Measurements from ENCODE around the gene ST3GAL2.
A peak's percentile ranks its signal among the peaks of the same experiment; 100 is the strongest.

The ST3GAL2 gene

DNA sequence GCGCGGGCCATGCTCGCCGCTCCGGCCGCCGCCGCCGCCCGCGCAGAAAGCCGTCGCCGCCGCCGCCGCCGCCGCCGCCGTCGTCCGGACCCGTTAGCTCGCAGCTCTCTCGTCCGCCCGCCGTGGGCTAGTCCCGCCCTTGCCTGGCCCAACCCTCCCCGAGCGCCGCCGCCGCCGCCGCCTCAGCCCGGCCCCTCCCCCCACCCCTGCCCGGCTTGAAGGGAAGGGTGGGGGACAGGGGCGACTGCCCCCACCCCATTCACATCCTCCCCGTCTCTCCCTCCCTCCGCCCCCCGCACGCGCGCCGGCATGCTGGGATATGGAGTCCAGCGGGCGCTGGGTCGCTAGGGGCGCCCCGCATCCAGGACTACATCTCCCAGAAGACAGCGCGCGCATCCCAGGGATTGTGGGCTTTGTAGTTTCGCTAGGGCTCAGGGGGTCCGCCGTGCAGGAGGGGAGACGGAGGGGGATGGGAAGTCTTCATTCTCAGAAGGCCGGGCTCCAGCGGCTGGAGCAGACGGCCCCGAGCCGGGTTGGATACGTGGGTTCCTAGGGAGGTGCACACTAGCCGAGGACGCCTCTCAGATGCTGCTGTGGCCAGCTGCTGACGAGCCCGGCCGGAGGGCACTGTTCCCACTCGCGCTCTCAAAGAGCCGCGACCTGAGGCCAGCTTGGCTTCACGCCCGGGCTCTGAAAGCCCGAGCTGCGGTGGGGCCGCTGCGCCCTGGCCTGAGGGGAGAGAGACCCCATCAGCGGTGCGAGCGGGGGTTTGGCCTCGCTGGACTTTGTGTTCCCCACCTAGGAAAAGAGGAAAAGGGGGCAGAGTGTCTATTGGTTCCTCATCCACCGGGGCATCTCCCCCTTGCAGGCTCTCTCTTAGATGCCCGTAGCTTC lies at the start of gene ST3GAL2:
Gene ST3GAL2 (minus strand): TSS at position 132 of the 894 bp plus-strand sequence. CDS start 40,570 bp downstream, outside the sequence.
- DNase-seq = peak; percentile 93

DNA sequence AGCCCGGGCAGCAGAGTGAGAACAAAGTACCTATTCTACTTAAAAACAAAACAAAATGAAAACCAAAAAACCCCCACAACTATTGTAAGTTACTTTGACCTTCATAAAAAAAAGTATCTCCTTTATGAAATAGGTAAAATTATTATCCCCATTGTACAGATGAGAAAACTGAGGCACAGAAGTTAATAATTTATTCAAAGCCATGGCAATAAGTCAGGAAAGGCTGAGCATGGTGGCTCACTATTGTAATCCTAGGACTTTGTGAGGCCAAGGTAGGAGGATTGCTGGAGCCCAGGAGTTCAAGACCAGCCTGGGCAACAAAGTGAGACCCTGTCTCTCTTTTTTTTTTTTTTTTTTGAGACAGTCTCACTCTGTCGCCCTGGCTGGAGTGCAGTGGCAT lies 46.0 kb upstream of the ST3GAL2 start:
- DNase-seq = no peak

DNA sequence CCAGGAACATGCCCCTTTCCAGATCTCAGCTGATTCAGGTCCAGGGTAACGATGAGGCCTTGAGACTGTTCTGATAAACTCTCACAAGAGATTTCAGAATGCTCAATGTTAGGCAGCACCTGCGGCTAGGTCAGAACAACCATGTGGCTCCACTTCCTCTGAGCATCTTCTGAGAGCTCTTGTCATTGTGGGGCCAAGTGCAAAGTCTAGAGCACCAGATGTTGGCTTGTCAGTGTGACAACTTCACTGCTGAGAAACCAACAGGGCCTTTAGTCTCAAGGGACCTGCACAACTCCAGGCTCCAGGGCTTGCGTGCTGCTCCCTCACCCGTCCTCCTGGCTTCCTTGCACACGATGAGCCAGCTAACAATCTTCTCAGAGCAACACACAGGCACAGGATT lies 44.5 kb upstream of the ST3GAL2 start:
- DNase-seq = no peak

- DNase-seq = no peak
These were observed 43.7 kb upstream of the ST3GAL2 start for GRCh38 chr16:70482624-70483023.

DNA sequence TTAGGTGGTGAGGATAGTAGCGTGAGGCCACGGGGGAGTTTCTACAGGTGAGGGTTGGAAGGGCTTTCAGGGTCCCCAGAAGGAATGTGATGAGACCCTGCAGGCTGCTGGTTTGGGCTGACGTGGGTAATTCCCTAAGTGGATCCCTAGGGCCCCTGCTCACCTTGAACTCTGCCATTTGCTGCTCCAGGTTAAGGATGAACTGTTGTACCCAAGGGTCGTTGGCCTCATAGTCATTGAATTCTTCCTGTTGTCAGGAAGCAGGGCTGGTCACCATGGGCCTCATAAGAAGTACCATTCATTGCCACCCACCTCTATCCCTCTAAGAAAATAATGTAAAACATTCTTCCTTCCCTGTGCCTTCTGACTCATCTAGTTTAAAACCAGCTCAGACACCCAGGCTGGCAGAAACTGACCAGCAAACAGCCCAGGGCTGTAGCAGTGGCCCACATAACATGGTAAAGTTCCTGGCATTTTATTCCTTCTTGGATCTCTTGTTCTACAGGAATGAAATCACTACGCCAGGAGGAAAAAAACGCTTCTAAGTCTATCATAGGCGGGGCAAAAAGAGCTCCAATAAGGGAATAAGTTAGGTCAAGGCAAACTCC lies 43.1 kb upstream of the ST3GAL2 start:
- no peak for DNase-seq

DNA sequence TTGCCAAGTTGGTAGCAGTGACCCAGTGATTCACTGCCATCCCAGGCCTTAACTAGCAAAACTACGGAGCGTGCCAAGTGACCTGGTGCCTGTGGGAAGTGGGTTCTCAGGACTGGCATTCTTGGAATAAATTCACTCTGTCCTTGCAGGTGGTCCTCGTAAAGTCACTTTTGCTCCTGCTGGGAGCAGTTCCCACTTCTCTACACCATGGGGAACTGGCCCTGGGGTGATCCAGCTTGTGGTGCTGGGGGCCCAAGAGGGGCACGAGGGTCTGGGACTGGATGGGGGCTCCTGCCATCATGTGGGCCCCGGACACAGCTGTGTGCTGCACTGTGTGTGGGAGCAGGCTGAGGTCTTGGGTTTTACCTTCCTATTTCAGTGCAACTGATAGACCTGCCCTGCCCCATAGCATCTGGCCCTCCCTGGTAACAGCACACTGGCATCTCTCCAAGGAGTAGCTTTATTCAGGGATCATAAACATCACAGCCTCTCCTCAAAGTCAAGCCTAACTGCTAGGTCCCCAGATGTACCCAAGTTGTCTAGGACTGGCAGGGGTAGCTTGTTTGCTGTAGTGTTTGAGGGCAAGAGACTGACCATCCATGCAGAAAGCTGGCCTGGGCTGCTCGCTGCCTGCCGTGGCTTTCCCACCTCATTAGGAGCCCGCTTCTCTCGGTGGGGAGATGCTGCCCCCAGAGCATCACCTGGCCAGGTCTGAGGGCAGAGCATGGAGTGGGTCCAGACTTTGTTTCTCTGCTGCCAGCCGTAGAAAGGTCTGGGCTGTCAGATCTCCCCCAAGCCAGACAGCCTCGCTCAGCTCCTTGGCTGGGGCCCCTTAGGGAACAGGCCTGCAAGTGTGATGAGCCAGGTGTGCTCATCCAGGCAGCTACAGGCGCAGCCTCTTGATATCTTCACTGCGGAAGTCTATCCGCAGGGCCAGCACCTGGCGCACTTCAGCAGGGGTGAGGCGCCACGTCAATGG lies 41.5 kb upstream of the ST3GAL2 start:
- no peak for DNase-seq

DNA sequence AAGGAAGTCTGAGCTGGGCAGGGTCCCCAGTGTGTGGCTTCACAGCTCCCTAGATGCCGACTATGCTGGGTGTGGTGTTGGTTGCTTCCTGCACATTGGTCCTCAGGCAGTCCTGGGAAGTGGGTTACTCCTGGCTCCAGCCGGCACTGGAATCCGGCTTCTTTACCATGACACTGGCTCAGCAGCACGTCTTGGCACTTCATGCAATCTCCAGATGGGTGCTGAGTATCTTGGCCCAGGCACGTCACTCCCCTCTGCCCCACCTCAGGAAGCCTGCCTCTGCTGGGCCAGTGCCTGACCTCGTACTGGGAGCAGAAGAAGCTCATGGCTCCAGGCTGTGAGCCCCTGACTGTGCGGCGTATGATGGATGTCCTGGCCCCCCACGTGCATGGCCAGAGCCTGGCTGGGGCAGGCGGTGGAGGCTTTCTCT lies 40.0 kb upstream of the ST3GAL2 start:
- DNase-seq = no peak

GRCh38 chr16:70478169-70478568 lies 39.3 kb upstream of the ST3GAL2 start:
- no peak for DNase-seq

DNA sequence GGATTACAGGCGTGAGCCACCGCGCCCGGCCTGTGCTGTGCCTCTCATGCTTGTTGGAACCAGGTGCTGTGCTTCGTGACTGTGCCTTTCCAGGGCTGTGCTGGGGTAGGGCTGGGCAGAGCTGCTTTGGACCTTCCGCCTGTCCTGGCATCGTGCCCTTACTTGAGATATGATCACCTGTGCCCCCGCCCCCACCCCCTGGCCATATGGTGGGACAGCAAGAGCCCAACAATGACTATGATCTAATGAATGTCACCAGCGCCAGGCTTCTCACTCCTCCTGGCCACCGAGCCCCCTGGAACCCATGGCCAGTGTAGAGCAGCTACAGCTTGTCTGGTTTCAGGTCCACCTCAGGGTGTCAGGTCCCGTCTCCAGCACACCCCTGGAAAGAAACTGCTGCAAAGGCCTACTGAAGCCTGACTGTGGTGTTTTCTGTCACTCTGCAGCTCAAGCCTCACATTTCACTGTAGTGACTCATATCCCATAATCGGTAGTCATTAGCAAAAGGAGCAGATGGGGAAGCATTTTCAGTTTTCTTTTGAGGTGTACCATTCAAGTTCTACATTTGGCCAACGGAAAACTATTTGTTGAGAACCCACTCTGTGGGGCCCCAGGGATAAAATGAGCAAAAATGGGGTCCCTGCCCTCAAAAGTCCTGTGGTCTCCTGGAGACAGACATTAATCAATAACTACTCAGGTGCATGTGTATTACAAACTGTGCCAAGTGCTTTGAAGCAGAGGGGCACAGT lies 37.5 kb upstream of the ST3GAL2 start:
- peak; percentile 58 for DNase-seq

DNA sequence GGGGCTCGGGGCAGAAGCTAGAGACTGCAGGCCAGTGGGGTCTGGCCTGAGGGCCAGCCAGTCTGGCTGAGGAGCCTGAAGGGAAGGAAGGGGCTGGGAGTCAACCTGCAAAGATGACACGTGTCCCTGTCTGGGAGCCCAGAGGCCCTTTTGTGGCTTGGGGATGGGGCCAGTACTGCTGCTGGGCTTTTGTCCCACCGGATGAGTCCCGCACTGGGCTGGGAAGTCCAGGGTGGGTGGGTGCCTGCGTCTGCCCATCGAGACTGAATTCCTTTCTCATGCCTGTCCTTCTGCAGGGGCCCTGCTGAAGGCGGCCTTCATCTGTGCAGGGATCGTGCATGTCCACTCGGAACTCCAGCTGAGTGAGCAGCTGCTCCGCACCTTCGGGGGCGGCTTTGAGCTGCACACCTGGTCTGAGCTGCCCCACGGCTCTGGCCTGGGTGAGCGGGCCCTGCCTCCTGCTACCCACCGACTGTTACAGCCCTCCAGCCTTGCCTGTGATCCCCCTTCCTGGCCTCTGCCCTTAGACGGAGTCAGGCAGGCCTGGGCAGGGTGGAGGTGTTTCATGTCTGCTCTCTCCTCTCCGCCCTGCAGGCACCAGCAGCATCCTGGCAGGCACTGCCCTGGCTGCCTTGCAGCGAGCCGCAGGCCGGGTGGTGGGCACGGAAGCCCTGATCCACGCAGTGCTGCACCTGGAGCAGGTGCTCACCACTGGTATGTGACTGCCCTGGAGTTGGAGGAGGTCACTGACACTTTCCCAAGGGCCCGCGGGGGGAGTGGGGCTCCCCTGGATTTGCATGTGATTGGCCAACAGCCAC lies 36.4 kb upstream of the ST3GAL2 start:
- DNase-seq = no peak

DNA sequence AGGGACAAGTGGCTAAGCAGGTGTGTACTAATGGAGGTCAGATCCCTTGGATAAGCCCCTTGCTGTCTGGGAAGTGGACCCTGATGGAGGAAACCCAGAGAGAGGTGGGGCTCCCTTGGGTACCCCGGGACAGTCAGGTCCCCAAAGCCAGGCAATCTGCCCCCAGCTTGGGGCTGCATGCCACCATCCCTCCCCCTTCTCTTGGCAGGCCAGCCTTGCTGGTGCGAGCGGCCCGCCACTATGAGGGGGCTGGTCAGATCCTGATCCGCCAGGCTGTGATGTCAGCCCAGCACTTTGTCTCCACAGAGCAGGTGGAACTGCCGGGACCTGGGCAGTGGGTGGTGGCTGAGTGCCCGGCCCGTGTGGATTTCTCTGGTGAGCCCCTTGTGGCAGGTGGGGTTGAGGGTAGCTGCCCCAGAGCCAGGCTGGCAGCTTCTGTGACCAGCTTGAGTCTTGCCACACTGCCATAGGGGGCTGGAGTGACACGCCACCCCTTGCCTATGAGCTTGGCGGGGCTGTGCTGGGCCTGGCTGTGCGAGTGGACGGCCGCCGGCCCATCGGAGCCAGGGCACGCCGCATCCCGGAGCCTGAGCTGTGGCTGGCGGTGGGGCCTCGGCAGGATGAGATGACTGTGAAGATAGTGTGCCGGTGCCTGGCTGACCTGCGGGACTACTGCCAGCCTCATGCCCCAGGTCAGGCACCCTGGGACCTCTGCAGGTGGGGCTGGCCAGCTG lies 35.6 kb upstream of the ST3GAL2 start:
- no peak for DNase-seq

DNA sequence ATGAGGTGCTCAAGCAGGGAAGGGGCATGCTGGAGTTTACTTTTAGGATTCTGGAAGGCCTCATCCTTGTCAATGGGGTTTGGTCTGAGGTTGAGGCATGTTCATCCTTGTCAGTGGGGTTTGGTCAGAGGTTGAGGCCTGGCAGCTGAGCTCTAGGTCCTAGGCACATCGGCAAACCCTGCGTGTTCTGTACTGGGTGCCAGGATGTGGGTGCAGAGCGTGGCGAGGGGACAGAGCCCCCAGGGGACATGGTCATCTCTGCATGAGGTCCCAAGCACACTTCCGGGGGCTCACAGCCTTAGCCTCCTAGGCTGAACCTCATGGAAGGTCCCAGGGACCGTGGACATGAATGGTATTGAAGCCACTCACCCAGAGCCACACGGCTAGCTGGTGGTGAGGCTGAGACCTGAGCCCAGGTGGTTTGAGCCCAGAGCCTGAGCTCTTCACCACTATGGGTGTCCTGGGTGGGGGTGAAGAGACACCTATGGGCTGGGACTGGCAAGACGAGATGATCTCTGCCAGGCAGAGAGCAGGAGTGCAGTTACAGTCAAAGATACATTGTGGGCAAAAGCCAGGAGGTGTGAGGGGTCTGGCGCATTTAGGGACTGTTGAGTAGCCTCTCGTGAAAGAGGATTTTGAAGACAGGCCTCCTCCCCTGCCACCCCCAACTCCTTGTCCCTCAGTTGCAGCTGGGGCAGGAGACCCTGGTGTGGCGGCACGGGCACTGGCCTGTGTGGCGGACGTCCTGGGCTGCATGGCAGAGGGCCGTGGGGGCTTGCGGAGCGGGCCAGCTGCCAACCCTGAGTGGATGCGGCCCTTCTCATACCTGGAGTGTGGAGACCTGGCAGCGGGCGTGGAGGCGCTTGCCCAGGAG lies 34.8 kb upstream of the ST3GAL2 start:
- DNase-seq = no peak

GRCh38 chr16:70472786-70473433 lies 34.0 kb upstream of the ST3GAL2 start:
- no peak for DNase-seq

DNA sequence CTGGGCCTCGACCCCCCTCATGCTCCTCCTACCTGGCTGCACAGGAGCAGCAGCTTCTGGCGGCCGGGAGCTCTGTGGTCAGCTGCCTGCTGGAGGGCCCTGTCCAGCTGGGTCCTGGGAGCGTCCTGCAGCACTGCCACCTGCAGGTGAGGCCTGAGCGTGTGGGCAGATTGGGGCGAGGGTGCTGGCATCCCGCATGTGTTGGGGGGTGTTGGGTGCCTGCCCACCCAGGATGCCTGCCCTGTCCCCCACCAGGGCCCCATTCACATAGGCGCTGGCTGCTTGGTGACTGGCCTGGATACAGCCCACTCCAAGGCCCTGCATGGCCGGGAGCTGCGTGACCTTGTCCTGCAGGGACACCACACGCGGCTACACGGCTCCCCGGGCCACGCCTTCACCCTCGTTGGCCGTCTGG lies 32.0 kb upstream of the ST3GAL2 start:
- DNase-seq = no peak

DNA sequence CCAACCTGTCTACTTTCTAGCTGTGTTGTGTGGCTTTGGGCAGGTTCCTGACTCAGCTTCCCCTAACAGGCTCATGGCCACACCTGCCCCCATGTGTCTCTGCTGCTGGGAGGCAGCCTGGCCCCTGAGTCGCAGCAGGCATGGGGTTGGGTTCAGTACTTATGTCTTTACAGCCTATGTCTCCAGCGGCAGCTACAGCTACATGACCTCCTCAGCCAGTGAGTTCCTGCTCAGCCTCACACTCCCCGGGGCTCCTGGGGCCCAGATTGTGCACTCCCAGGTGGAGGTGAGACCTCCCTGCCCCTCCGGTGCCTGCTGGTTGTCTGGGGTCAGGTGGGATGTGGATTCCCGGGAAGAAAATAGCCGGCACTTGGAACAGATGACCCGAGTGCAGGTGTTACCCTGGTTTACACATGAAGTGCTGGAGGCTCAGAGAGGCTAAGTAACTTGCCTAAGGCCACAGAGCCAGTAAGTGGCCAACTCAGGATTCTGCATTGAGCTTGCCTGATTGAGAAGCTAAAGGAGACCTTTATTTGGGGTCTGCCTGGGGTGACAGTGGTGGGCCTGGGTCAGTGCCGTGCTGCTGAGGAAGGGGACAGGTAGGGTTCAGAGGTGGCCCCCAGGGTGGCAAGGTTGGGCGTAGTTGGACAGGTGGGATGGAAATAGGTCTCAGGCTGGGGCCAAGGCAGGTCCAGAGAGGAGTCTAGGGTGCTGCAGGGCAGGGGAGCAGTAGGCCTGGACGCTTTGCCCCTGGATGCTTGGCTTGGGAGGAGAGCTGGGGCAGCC lies 31.4 kb upstream of the ST3GAL2 start:
- no peak for DNase-seq

- no peak for DNase-seq
These were observed 30.1 kb upstream of the ST3GAL2 start for GRCh38 chr16:70468776-70469525.

GRCh38 chr16:70467608-70468007 lies 28.7 kb upstream of the ST3GAL2 start:
- DNase-seq = no peak

GRCh38 chr16:70467113-70467512 lies 28.2 kb upstream of the ST3GAL2 start:
- no peak for DNase-seq
